OCI-LY1 (cell line): ENCODE data around the gene SAMD11.

ENCODE experiments used
- EZH2 ChIP-seq: fragments of 200-600 bp; sonication (generic), shearing (Covaris generic); IDR thresholded peaks from 2 replicates; pipeline ENCODE4 v1.8.0; 2017; ENCODE audit warnings: borderline replicate concordance, mixed run types, mild to moderate bottlenecking, antibody characterized with exemption, low read length, moderate library complexity, mixed read lengths
- TF ChIP-seq, protein P1 (sequence below): fragments of 200-600 bp; sonication (generic), shearing (Covaris generic); IDR thresholded peaks from 2 replicates; pipeline ENCODE4 v1.5.1; 2017; ENCODE audit warnings: mild to moderate bottlenecking, antibody characterized with exemption, low read length, moderate library complexity, mixed read lengths

DNA sequence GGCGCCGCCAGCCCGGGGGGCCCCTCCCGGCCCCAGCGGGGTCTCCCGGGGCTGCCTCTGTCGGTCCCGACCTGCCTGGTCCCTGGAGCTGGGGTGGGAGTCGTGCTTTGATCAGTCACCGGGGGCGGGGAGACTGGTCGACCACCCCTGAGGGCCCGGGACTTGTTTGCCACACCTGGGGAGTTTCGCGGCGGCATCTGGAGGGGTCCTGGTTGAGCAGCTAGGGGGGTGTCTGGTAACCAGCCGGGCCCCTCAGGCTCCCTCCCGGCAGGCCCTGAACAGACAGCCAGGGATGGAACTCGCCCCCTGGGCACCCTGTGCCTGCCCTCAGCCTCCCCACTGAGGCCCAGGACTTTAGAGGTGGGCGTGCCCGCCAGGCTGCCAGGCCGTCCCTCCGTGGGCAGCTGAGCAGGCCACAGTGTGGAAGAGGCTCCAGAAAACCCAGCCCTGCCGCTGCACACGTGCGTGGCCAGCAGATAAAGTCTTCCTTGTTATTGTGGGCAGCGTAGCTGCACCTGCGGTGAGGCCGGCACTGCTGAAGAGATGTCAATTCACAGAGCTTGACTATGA lies 13.3 kb upstream of the SAMD11 start:
- TF ChIP-seq, protein P1, sequence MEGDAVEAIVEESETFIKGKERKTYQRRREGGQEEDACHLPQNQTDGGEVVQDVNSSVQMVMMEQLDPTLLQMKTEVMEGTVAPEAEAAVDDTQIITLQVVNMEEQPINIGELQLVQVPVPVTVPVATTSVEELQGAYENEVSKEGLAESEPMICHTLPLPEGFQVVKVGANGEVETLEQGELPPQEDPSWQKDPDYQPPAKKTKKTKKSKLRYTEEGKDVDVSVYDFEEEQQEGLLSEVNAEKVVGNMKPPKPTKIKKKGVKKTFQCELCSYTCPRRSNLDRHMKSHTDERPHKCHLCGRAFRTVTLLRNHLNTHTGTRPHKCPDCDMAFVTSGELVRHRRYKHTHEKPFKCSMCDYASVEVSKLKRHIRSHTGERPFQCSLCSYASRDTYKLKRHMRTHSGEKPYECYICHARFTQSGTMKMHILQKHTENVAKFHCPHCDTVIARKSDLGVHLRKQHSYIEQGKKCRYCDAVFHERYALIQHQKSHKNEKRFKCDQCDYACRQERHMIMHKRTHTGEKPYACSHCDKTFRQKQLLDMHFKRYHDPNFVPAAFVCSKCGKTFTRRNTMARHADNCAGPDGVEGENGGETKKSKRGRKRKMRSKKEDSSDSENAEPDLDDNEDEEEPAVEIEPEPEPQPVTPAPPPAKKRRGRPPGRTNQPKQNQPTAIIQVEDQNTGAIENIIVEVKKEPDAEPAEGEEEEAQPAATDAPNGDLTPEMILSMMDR, result no peak
- TF ChIP-seq EZH2, result no peak
